LNCaP clone FGC (cell line): ENCODE results near the gene CDK5RAP2.

Source experiments
- DNase-seq: peaks from one replicate; pipeline ENCODE4 v3.0.0-alpha.2; 2011; ENCODE audit warnings: low read depth
- H3K4me3 ChIP-seq: 2 replicates; pipeline ENCODE4 v1.5.1; 2011; ENCODE audit warnings: mild to moderate bottlenecking, low read depth, low read length, control low read depth
- TF ChIP-seq, protein P1 (sequence below): IDR thresholded peaks from 2 replicates; pipeline ENCODE4 v1.5.1; 2012; ENCODE audit warnings: mild to moderate bottlenecking; ENCODE audit not compliant: control insufficient read depth, insufficient read depth; ENCODE audit errors: extremely low read depth

CDK5RAP2 gene

DNA sequence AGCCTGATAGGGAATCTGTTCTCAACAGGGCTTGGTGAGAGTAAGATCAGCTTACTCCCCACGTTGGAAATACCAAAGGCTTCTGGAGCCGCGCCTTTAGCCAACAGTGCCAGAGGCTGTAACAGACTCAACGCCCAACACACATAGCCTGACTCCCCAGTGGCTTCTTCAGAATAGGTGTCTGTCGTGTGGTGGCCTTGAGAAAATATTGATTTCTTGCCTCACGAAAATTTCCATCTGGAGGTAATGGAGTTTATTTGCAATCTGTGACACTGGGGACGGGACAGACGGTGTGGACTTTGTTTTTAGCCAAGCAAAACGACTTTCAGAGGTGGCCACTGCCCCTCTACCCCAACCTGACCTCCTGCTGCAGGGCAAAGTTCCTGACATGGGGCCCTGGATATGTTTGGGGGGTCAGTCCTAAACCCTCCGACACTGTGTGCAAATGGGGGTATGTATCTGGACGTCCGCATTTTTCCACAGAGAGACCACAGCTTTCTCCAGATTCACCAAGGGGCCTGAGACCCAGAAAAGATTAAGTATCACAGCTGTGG is 189.3 kb downstream of the CDK5RAP2 start:
- H3K4me3 ChIP-seq = no peak overlapping the region
- TF ChIP-seq, protein P1, sequence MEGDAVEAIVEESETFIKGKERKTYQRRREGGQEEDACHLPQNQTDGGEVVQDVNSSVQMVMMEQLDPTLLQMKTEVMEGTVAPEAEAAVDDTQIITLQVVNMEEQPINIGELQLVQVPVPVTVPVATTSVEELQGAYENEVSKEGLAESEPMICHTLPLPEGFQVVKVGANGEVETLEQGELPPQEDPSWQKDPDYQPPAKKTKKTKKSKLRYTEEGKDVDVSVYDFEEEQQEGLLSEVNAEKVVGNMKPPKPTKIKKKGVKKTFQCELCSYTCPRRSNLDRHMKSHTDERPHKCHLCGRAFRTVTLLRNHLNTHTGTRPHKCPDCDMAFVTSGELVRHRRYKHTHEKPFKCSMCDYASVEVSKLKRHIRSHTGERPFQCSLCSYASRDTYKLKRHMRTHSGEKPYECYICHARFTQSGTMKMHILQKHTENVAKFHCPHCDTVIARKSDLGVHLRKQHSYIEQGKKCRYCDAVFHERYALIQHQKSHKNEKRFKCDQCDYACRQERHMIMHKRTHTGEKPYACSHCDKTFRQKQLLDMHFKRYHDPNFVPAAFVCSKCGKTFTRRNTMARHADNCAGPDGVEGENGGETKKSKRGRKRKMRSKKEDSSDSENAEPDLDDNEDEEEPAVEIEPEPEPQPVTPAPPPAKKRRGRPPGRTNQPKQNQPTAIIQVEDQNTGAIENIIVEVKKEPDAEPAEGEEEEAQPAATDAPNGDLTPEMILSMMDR = no peak
- no peak for DNase-seq

DNA sequence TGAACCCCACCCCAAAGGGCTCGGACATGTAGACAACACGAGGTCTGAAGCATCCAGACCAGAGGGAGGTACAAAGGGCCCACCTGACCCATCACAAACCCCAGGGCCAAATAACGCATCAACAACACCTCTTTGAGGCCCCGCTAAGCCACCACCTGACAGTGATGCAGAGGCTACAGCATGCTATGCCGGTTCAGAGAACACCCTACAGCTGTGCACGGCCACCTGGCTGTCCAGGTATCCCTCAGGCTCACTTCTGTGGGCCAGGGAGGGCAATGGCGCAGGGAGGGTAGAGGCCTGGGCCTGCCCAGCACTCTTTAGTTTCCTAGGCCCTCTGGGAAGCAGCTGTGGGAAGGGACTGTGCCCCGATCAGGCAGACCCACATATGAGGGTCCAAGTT is 190.1 kb downstream of the CDK5RAP2 start:
- no peak for DNase-seq
- TF ChIP-seq, protein P1 = no peak
- no peak overlapping the region for H3K4me3 ChIP-seq

DNA sequence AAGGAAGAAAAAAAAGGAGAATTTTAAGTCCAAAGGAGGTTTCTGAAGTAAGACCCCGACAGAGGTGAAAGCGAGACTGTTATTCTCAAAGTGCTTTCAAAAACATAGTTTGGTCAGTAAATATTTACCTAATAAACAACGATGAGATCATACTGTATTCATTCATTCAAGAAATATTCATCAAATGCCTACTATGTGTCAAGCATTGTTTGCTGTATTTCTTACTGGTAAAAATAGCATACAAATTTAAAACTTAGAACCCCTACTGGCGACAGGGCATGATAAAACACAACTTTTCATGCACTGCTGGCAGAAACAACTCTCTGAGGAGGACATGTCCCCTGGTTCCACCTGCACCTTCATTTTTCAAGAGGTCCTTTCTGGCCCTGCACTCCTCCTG is 190.7 kb downstream of the CDK5RAP2 start:
- DNase-seq = no peak
- TF ChIP-seq, protein P1 = no peak

DNA sequence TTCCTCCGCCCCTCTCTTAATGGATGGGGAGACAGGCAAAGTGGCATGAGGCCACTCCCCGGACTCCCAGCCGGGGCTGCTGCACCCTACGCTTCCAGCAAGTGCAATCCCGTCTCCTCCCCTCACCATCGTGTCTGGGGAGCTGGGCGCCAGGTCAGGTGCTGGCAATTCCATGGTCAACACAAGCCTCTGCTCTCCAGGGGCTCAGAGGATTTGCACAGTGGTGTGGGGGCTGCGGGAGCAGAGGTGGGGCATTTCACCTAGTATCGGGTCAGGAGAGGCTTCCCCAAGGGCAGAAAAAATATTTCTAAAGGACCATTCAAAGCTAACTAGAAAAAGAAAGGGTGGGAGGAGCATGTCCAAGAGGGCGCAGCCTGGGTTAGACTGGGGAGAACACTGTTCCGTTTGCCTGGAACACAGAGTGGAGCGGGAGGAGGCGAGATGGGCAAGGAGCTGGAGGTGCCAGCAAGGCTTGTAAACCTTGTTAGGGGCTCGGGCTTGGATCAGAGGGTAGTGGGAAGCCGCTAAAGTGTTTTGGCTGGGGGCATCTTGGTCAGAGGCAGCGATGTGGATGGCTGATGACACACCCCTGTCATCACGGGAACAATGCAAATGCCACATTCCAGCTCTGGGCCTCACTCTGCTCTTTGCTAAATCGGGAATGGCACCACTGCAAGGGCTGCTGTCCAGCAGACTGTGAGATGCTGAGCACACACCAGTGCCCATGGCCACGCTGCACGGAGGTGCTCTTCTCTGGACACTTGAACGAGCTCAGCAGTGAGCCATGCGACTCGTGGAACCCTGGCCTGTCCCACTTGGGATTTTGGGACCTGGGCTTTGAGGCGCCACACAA is 191.7 kb downstream of the CDK5RAP2 start:
- TF ChIP-seq, protein P1 = no peak
- H3K4me3 ChIP-seq = no peak overlapping the region
- no peak for DNase-seq

More for the DNA sequence above, 190.7 kb downstream of the CDK5RAP2 start:
- H3K4me3 ChIP-seq = no peak overlapping the region

DNA sequence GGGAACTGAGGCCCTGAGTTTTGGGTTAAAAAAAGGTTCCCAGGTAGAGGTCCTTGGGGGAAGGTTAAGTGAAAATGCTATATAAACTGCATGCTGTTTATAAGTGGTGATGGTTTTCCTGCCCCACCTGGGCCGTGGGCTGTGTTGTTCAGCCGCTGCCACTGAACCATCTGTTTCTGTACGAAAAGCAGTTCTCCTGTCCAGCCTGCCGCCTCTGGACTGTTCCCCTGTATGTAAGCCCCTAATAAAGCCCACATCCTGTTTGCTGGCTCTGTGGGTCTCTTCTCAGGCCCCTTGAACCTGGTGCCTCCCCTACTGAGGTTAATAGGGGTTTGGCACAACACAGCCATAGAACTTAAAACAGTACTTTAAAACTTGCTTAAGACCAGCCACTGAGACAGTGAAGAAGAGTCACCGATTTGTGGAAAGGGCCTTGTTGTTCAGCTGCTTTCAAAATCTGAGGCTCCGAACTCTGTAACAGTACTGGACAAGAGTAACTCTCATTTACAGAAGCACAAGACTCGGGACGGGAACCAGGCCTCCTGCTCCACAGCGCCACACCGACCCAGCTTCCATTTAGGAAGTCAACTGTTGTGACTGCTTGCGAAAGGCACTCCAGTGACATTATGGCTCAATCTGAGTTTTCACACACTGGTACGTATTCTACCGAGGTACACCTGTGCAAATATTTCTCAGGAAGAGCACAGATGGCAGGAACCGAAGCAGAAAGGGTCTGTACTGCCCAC is 192.5 kb downstream of the CDK5RAP2 start:
- TF ChIP-seq, protein P1 = no peak
- no peak for DNase-seq
- H3K4me3 ChIP-seq = no peak overlapping the region

DNA sequence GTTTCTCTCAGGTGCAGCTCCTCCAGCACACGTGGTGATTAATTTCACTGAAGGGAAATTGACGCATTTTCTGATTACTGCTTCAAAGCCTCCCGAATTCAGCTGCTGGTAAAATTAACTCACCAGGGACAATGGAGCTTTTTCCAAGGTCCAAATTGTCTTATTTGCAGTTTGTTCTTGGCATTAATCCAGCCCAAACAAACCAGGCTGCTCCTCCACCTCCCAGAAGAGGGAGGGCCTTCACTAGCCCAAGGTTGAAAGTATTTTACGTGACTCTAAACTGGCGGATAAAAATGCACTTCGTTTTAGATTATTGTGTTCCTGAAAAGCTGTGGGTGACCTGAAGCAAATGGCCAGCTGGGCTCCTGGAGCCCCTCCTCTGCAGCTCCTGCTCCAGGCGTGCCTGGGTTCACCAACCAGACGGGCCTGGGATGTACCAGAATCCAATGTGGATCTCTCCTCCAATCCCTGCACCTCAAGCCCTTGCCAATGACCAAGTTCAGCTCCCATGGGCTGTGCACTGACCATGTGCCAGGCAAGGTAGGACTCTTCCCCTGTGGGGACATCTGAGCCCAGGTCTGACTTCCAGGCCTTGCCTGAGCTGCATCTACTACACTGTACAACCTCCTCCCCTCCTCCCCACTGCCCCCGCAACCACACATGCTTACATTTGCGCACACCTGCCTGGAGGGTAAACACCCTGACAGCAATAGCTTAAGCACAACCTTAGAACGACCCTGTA is 193.4 kb downstream of the CDK5RAP2 start:
- DNase-seq = peak; percentile 71
- H3K4me3 ChIP-seq = 0 out of 2 replicates have a peak overlapping the region, but pooled peaks have one; percentile 3
- TF ChIP-seq, protein P1 = no peak
